ENCODE results near the gene ABRAXAS1.

ABRAXAS1 gene

GRCh38 chr4:83454686-83455085 lies 30.2 kb downstream of the ABRAXAS1 start:
- DNase-seq, result no peak

- peak in 1 of 56 donors; percentile 12 for DNase-seq
These were observed 35.9 kb downstream of the ABRAXAS1 start for GRCh38 chr4:83449009-83449408.

GRCh38 chr4:83440899-83441298 lies 44.0 kb downstream of the ABRAXAS1 start:
- no peak for DNase-seq

GRCh38 chr4:83440148-83440814 lies 44.6 kb downstream of the ABRAXAS1 start:
- no peak for DNase-seq

GRCh38 chr4:83438719-83439118 lies 46.2 kb downstream of the ABRAXAS1 start:
- DNase-seq, result no peak

DNA sequence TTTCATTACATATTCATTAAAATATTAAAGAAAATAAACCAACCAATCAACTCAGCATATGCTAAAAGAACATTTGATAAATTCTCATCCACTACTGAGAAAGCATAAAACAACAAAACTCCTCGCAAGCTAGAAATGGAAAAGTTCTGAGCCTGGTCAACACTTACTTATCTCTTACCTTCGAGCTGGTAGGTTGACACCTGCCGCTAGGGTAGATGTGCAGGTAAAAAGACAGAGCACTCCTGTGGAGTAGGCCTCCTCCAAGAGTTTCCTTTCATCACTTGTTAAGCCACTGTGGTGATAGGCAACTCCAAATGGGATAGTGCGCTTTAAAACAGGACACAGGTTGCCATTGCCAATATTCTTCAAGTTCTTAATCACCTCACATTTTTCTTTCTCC lies 48.2 kb downstream of the ABRAXAS1 start:
- DNase-seq, result no peak

- DNase-seq, result no peak
These were observed 53.7 kb downstream of the ABRAXAS1 start for GRCh38 chr4:83431200-83431599.

- no peak for DNase-seq
These were observed 66.7 kb downstream of the ABRAXAS1 start for GRCh38 chr4:83418211-83418610.

GRCh38 chr4:83417566-83417965 lies 67.3 kb downstream of the ABRAXAS1 start:
- DNase-seq, result no peak

GRCh38 chr4:83413676-83414075 lies 71.2 kb downstream of the ABRAXAS1 start:
- DNase-seq, result no peak
